Hepatic stellate cell (primary cell): Measurements from ENCODE around the gene MOV10L1.
"Not testable (repeated sequence)": the region's sequence is repeated elsewhere in the genome, so short reads cannot be mapped to it uniquely, and the experiment has no call there.

ENCODE experiments used
- DNase-seq: peaks from one replicate; pipeline ENCODE4 v3.0.0; 2011; ENCODE audit warnings: low spot score

MOV10L1 gene

DNA sequence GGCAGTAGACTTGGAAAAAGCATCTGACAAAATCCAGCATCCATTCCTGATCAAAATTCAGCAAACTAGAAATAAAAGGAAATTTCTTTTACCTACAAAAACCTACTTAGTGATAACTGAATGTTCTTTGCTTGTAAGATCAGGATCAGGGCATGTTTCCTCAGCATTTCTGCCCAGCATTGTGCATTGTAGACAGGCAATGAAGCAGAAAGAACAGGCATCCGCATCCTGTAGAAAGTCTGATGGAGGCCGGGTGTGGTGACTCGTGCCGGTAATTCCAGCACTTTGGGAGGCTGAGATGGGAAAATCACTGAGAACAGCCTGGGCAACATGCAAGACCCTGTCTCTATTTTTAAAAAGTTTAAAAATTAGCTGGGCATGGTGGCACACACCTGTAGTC, 48.2 kb downstream of the MOV10L1 start:
- DNase-seq, result no peak

DNA sequence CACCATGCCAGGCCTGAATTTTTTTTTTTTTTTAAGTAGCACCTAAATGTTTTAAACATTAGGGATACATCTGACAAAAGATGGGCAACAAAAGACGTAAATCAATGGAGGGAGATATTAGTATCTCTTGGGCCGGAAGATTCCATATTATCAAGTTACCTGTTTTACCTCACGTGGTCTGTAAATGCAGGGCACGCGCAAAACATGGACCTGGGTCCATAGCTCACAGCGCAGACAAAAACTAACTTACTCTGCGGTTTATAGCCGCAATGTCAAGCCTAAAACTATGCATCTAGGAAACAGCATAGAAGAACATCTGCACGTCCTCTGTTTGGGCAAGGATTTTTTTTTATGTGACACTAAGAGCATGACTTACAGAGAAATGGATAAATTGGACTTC, 49.2 kb downstream of the MOV10L1 start:
- DNase-seq, result no peak

DNA sequence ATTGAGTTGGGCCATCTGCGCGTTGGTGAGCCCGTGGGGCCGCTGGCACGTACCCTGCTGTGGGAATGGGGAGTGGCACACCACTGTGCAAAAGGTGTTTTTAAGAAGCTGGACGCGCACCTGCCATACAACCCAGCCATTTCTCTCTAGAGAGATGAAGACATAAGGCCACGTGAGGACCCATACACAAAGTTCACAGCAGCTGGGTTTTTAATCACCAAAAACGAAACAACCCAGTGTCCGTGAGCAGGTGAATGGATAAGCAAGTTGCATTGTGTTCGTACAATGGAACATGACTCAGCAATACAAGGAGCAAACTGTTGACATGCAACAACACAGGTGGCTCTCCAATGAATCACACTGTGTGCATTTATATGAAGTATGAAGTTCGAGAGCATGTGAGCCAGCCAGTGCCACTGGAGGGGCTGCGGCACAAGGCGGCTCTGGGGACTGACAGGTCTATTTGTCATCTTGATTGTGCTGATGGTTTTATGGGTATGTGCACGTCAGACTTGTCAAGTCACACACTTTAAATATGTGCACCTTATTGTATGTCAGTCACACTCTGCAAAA, 50.1 kb downstream of the MOV10L1 start:
- DNase-seq, result no peak

DNA sequence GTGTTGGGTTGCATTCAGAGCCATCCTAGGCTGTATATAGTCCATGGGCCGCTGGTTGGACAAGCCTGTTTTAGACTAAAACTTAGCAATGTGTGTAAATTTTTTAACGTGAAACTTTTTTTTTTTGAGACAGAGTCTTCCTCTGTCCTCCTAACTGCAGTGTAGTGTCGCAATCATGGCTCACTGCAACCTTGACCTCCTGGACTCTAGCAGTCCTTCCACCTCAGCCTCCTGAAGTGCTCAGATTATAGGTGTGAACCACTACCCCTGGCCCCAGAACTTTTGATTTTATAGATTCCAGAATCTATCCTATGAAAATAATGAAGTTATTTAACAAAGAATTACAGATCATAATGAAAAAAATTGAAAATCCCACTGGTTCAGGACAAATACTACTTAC, 50.8 kb downstream of the MOV10L1 start:
- no peak for DNase-seq

DNA sequence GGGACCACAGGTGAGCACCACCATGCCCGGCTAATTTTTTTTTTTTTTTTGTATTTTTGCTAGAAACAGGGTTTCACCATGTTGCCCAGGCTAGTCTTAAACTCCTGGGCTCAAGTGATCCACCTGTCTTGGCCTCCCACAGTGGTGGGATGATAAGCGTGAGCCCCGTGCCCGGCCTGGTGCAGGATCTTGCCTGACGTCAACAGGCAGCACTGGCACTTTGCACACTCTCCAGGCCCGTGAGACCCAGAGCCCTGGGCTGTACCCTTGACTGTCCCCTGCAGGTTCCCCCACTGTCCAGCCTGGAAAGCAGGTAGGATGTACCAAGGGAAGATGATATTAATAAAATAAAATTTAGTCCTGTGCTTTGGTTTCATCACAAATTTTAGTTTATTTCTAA, 51.7 kb downstream of the MOV10L1 start:
- no peak for DNase-seq

DNA sequence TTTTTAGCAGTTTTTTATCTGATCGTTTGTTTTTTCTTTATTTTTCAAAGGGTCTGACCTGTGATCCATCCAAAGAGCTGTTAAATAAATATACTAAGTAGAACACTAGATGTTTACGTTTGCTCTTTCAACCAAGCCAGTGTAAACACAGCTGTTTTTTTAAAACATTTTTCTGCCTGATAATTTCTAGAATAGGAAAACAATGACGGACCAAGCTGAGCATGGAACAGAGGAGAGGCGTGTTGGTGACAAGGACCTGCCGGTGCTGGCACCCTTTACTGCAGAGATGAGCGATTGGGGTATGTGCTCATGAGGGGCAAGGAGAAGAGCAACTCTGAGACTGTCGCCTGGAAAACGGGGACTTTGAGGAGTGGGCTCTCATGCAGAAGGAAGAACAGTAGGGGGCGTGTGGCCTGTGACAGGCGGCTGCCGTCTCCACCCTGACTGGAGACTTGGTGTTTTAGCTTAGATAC, 52.1 kb downstream of the MOV10L1 start:
- peak; percentile 38 for DNase-seq

DNA sequence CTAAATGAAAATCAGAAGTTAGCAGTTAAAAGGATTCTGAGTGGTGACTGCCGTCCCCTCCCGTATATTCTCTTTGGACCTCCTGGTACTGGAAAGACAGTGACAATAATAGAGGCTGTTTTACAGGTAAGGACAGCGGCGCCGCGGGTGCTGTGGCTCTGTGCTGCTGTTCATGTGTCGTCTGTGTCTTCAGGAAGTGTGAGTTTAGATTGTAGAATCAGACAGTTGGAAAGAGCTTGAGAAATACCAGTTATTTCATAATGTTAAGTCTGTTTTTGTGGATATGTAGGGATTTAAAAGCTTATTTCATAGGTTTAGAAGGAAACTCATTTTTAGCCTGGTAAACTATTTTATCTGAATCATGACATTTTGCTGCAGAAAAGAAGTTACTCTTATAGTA, 53.3 kb downstream of the MOV10L1 start:
- no peak for DNase-seq

DNA sequence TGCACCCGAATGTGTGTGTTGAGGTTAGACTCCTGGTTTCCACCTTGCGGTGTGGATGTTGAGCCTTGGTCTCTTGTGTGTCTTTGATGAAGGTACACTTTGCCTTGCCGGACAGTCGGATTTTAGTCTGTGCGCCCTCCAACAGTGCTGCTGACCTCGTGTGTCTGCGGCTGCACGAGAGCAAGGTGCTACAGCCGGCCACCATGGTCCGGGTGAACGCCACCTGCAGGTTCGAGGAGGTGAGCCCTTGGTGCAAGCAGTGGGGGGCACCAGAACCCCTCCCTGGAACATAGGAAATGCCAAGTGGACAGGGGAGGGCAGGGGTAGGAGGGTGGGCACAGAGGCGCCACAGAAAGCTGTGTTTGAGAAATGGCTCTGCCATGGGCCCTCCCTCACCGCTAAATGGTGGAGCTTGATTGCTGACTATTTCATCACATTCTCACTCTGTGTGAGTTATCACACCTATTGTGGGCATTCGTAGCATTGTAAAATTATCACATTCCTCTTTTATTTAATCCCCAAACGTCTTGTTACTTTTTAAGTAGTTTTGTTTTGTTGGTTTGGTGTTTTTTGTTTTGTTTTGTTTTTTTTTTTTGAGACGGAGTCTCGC, 54.3 kb downstream of the MOV10L1 start:
- DNase-seq, result no peak

DNA sequence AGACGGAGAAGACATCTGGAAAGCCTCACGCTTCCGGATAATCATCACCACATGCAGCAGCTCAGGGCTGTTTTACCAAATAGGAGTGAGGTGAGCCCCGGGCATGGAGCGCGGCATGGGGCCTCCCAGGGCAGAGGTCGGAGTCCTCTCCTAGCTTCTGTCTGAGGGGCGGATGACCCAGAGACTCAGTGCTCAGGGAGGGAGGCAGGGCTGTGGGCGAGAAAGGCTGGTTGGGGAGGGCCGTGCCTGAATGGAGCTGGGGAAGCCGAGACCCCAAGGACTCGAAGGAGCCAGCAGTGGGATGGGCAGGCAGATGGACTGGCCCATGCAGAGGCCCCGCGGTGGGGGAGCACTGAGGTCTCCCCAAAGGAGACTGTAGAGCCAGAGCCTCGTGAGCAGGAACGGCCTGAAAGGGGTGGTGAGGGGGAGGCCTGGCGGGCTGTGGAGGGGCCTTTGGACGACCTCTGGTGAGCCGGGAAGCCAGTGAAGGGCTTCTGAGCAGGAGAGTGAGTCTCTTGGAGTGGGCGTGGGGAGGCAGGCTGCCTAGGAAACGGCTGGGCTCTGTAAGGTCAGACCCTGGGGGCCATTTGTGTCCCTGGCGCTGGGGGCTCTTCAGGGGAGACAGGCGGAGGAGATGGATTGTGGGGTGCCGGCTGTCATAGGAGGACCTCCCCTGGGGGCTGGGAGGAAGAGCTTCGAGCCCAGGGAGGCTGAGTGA, 56.1 kb downstream of the MOV10L1 start:
- no peak for DNase-seq

DNA sequence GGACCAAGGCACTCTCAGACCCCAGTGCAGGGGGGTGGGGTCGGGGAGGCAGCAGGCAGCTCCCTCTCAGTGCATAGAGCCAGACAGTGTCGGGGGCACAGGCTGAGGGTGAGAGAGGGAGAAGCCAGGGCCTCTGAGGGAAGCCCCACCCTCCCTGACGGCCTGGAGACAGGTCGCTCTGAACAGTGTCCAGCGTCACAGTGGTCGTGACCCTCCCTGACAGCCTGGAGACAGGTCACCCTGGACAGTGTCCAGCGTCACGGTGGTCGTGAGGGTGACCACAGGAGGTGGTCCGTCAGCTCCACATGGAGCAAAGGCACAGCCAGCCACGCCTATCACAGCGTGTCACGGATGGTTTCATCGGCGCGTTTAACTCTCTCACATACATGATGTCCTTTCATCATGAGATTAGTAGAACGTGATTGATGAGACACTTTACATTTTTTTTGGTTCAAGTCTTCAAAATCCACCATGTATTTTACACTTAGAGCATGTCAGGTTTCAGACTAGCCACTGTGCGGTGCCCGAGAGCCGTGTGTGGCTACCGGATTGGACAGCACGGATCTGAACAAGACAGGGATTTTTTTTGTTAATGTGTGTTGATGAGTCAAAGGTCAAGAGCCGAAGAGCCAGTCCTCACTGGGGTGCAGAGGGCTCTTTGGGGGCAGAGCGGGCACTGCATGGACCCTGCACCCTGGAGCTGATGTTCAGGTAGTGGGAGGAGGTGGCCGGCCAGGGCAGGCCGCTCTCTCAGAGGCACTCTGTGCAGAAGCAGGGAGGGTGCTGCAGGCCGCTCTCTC, 56.8 kb downstream of the MOV10L1 start:
- DNase-seq, result peak; percentile 88

DNA sequence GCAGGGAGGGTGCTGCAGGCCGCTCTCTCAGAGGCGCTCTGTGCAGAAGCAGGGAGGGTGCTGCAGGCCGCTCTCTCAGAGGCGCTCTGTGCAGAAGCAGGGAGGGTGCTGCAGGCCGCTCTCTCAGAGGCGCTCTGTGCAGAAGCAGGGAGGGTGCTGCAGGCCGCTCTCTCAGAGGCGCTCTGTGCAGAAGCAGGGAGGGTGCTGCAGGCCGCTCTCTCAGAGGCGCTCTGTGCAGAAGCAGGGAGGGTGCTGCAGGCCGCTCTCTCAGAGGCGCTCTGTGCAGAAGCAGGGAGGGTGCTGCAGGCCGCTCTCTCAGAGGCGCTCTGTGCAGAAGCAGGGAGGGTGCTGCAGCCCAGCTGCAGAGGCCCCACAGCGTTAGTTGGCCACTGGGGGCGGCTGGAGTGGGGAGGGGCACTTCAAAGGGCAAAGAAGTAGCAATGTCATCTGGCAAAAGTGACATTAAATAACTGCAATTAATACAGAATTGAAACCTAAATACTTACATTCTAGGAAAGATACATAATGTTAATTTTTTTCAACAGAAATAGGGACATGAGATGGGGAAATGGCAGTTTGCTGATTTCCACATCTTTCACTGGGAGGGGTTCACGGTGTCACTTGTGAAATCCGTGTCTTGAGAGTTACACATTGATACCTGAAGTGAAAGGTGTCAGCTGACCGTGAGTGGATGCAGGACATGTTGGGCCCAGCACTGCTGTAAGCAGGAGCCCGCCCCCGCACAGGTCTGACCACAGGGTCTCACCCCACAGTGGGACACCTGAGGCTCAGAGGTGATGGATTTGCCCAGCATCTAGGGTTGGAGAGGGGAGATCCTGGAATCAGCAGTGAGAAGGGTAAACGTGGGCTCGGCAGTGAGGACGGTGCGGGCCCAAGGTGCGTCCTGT, 57.7 kb downstream of the MOV10L1 start:
- not testable (repeated sequence) for DNase-seq

DNA sequence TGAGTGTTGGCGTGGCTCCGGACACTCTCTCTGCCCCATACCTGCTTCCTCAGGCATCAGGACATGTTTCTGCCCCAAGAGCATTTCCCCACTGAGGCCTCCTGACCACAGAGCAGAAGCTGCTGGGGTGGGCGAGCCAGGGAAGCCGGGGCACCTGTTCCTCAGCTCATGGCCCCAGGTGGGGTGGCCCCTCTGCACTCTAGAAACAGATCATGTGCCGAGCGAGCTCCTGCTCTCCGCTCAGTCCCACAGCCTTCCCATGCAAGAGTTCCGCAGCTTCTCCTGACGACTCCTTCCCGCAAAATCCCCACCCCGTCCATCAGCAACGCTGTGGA, 58.3 kb downstream of the MOV10L1 start:
- no peak for DNase-seq

DNA sequence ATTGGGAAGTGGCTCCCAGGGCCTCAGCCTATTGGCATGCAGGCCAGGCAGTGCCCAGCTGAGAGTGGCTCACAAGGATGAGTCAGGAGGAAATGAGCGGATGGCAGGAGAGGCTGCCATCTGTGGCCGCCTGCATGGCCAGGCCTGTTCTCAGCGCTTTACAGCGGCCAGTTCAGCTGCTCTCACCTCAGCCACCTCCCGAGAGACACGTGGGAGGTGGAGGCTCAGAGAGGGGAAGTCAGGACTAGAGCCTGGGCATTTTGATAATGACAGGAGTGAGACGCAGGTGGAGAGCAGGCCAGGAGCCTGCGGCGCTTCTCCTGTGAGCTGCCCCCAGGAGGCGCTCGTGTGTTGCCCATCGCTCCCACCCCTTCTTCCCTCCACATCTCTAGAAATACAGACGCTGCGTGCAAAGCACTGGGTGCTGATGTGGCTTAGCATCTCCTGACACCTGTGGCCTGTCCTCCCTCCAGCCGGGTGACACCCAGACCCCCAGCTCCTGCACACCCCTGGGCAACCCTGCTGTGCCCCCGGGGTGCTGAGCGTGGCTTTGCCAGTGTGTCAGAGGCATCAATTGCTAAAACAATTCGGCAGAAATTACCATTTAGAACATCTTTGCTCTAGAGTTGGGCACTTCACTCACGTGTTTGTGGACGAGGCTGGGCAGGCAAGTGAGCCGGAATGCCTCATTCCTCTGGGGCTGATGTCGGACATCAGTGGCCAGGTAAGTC, 59.4 kb downstream of the MOV10L1 start:
- peak; percentile 65 for DNase-seq

DNA sequence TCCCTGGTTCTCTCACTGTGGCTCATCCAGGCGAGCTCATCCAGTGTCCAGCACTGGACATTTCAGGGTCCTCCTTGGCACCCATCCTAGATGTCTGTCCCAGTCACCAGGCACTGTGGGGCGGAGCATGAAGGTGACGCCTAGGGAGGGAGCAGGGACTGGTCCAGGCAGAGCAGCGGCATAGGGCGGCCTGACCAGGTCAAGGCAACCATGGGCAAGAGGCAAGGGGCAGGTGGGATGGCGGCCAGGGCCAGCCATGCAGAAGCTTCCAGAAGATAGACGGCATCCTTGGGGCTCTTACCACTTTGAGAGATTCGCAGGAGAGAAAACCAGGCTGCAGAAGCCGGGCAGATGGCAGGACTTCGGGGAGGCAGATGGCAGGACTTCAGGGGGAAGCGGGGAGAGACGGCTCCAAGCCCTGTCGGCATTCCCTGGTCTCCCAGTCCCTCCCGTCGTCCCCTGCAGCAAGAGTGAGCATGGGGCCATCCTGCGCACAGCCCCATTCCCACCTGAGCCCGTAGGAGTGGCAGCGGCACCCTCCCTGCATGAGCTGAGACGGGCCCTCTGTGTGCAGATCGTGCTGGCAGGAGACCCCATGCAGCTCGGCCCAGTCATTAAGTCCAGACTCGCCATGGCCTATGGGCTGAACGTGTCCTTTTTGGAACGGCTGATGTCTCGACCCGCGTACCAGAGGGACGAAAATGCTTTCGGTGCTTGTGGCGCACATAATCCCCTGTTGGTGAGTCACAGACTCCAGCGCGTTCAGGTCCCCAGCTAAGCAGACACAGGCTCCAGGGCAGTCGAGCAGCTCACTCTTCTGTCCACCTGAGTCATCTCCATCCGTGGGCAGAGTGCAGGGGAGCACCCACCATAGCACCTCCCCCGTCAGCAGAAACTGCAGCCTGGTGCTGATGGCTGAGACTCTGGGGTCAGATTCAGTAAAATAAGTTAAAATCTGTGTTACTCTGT, 60.6 kb downstream of the MOV10L1 start:
- DNase-seq, result no peak

DNA sequence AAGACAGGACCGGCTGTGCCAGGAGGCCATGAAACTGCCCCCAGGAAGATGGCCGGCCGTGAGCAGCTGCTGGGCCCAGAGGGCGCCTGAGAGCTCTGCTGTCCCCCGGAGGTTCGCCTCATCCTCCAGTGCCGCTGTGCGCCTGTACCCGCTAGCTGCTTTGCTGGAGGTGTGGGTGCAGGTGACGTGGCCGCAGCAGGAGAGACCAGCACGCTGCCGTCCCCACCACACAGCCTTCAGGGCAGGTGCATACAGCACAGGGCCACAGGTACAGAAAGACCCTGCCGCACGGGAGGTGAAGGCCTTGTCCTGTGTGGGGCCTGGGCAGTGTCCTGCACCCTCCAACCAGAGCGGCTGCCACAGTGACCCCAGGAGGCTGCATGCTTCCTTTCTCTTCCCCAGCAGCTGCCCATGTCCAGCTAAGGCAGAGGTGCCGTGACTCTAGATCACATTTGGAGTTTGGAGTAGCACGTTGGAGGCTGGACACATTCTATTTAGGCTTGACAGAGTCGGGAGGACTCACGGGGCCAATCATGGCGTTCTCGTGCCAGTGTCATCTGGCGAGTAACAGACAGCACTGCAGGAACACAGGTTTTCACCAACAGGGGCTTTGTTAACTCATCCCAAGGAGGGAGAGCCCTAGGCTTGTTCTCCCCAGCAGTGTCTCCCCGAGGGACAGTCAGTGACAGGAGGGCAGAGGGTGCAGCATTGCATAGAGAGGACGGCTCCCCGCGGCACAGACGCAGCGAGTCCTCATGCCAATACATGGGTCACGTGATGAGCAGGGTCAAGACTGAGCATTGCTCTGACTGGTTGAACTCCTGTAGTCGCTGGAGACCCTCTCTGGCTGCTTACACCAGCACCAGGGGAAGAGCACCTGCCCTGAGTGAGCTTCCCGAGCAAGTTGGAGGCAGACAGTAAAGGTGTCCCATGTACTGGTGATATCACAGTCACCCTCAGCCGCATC, 62.0 kb downstream of the MOV10L1 start:
- no peak for DNase-seq

DNA sequence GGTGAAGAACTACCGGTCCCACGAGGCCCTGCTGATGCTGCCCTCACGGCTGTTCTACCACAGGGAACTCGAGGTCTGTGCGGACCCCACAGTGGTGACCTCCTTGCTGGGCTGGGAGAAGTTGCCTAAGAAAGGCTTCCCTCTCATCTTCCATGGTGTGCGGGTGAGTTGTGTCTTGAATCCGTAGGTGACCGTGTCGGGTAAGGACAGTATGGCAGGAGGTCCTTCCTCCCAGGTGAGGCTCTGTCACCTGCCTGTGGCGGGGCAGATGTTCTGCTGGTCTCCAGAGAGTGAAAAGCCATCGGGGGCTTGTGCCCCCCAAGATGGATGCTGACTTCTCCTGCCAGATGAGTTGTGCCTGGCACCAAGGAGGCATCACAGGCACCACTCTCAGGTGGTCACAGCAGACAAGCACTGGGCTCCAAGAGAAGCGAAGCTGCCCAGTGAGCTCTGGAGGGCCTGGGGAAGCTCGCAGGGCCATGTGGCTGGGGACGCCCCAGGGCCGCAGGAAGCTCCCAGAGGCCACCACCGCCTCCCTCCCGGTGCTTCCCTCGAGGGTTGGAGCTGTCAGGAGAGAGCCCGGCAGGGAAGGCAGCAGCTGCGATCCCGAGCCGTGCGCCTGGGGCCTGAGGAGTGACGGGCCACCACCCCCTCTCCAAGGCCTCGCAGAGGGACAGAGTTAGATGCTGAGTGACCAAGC, 63.4 kb downstream of the MOV10L1 start:
- DNase-seq, result no peak

DNA sequence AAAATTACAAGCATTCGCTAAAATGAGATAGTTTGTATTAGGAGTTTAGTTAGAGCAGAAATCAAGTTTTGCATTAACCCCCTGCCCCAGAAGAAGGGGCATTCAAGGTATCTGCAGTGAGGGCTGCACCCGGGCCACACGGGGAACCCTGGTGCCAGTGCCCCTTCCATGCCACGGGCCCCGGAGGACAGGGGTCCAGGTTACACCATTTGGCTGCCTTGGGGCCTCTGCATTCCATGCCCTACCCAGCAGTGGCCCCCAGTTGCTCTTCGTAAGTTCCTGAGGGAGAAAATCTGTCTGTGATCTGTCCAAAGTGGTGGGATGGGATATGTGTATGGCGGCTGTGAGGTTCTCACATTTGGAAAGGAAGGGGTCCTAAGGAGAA, 63.9 kb downstream of the MOV10L1 start:
- DNase-seq, result no peak

DNA sequence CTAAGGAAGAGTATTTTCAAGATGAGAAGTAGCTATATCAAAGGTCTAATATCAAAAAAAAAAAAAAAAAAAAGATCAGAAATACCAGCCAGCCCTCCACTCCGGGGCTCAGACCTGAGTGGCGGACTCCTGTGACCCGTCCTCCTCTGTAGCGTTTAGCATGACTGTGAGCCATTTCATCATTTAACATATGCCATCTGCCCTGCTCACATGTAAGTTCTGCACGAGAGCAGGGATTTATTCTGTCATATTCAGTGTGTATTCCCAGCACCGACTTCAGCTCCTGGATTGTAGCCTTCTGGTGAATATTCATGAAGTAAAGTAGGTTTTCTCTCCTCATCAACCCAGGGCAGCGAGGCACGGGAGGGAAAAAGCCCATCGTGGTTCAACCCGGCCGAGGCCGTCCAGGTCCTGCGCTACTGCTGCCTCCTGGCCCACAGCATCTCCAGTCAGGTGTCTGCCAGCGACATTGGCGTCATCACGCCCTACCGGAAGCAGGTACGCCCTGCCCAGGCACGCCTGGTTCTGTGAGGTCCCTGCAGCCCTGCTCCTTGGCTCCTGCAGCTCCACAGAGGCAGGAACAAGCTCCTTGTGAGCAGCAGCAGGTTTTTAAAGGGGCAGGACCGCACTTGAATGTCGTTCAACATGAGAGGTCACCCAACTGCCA, 68.0 kb downstream of the MOV10L1 start:
- no peak for DNase-seq
